ENCODE results near the gene KCNIP1.

DNA sequence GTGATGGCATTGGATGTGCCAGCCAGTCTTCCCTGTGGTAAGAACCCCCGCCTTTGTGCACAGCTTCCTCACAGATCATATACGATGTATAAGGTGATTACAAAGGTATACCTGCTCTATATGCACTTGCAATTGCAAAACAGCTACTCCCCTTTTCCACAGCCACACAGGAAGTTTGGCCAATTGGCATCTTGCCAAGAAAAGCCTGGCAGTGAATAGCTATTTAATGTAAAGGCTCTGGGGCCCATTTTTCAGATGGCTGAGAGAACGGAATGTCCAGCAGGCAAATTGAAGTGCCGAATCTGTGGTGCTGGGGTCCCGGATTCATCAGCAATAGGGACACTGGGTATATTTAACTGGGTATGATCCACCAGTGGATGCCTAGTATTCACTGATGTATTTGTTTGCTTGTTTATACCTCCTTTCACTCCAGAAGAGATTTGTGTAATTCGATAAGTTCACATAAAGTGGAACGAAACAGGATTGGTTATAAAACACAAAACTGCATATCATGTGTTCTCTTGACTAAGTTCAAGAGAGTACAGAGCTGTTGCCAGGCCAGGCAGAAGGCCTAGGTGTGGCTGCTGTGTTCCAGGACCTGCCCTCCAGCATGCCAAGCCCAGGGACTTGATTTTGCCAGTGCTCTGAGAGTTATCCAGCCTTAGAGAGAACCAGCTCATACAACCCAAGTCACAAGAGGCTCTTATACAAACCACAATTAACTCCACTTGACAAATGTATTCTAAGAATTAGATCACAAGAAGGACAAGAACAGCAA lies 252.0 kb downstream of the KCNIP1 start:
- TF ChIP-seq, protein P1, sequence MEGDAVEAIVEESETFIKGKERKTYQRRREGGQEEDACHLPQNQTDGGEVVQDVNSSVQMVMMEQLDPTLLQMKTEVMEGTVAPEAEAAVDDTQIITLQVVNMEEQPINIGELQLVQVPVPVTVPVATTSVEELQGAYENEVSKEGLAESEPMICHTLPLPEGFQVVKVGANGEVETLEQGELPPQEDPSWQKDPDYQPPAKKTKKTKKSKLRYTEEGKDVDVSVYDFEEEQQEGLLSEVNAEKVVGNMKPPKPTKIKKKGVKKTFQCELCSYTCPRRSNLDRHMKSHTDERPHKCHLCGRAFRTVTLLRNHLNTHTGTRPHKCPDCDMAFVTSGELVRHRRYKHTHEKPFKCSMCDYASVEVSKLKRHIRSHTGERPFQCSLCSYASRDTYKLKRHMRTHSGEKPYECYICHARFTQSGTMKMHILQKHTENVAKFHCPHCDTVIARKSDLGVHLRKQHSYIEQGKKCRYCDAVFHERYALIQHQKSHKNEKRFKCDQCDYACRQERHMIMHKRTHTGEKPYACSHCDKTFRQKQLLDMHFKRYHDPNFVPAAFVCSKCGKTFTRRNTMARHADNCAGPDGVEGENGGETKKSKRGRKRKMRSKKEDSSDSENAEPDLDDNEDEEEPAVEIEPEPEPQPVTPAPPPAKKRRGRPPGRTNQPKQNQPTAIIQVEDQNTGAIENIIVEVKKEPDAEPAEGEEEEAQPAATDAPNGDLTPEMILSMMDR (IDR thresholded peaks at IDR 0.05; ENCODE audit: insufficient read depth, low read length, poor library complexity, severe bottlenecking), result no peak
- TF ChIP-seq EZH2phosphoT487 (conservative IDR thresholded peaks at IDR 0.05; ENCODE audit: low read length), result no peak

All from SU-DHL-6 (cell line).